ENCODE measurements around the gene SULF2.

SULF2 gene

DNA sequence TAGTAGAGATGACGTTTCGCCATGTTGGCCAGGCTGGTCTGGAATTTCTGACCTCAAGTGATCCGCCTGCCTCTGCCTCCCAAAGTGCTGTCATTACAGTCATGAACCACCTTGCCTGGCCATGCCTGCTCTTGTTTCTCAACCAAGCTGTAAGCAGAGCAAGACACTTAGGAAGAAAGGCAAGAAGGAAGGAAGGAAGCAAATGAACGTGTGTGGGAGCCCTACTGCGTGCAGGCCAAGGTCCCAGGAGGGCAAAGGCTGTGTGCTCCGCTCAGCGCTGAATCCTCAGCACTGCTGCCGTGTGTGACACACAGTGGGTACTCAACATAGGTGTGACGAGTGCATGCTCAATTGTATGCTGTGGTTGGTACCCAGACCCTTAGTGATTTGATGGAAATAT, 47.4 kb downstream of the SULF2 start:
- DNase-seq (ENCODE audit: low read depth in 3 of 3) = no peak

DNA sequence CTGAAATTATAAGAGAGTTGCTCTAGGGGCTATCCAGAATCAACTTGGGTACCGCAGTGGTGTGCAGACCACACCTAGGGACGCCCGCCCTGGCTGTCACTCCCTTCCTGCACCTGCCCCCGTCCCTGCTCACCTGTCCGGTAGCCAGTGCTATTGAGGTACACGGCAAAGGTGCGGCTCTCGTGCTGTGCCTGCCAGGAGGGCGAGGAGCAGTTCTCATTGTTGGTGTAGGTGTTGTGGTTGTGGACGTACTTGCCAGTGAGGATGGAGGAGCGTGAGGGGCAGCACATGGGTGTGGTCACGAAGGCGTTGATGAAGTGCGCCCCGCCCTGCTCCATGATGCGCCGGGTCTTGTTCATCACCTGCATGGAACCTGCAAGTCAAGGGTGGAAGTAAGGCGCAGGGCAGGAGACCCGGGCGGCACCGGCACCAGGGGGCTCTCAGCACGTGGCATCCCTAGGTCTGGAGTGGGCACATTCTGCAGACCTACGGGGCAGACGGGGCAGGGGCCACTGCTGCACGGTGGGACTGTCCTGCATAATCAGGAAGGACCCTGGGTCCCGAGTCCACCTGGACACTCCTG, 48.6 kb downstream of the SULF2 start:
- DNase-seq (ENCODE audit: low read depth in 3 of 3) = no peak

DNA sequence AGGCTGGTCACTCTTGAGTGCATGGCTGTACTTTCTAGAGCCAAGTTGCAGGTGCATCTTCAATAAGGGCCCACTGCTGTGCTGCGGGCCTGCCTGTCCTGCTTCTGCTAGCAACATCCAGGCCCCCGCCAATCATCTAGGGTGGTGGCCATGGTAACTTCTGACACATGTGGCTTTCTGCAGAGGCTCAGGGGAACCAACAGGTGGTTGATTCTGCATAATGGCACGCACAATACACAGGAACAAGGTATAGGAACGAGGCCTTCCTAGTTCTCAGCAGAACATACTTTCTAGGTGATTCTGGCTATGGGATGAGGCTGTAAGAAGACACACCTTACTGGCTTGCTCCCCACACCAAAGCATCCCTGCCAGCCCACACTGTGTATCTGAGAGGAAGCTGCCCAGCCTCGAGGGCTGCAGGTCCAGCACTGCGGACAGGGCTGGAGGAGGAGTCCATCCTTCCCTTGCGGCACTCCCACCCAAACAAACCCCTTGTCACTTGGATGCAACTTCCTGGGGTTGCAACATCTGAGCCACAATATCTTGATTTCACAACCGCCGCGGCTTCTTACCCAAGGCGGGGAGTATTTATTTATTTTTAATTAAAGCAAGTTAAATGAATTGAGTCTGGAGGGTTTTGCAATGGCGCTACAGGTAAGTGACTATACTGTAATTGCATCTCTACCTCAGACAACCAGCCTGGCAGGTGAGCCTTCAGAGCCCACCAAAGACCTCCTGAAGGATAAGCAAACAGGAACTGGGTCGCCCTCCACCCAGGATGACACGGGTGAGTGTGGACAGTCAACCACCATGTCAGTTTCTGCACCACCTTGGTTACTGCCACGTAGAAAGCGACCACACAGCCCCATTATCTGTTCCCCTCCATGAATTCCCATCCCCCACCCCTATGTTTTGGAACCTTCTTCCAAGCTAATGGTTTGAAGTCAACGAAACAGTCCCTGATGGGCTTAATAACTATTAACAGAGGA, 49.6 kb downstream of the SULF2 start:
- no peak for DNase-seq (ENCODE audit: low read depth in 3 of 3)

DNA sequence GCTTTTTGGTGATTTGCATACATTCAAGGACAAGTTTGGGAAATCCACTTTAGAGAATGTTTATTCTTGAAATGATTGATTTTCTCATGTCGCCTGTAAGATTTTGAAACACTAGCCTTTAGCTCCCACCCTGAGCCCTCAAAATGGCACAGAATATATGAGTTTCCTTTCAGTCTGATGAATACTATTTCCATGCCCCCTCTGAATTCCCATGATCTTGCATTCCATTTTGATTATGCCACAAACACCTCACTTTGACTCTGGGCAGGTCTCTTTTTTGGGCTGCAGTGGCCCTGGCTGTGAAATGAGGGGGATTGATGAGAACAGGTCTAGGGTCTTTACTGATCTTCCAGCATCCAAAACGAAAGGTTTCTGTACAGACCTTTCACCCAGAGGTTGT, 50.4 kb downstream of the SULF2 start:
- no peak for DNase-seq (ENCODE audit: low read depth in 3 of 3)

- DNase-seq (ENCODE audit: low read depth in 3 of 3) = no peak
Measured at GRCh38 chr20:47733892-47734291, 51.4 kb downstream of the SULF2 start.

DNA sequence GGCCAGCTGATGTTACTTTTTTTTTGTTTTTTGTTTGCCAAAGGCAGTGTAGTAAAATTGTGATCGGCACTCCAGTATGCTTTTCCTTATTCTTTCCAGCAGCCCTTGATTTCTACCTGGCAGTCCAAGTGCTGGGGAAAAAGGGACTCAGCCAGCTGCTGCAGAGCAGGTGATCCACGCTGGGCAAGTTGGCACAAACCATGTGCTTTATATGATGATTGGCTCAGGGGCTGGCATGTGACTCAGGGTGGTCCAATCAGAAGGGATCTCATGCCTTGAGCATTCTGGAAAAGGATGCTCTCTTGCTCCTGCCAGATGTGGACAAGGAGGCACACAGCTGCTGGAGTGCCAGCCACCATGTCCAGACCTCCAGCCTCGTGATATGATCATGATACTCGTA, 54.5 kb downstream of the SULF2 start:
- DNase-seq (ENCODE audit: low read depth in 3 of 3) = no peak

DNA sequence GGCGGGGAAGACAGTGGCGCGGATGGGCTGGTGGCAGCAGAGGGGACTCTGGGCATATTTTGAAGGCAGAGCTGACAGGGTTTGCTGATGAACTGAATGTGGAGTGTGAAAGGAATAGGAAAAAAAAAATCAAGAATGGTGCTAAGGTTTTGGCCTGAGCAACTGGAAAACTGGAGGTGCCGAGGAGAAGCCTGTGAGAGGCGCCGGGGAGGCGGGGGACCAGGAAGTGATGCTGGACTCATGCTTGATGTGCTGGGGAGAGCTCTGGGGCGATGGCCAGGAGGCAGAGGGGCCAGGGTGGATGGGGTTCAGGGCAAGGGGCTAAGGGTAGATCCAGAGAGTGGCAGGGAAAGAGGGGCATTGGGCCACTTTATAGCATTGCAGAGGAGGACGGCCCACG, 55.8 kb downstream of the SULF2 start:
- no peak for DNase-seq (ENCODE audit: low read depth in 3 of 3)

DNA sequence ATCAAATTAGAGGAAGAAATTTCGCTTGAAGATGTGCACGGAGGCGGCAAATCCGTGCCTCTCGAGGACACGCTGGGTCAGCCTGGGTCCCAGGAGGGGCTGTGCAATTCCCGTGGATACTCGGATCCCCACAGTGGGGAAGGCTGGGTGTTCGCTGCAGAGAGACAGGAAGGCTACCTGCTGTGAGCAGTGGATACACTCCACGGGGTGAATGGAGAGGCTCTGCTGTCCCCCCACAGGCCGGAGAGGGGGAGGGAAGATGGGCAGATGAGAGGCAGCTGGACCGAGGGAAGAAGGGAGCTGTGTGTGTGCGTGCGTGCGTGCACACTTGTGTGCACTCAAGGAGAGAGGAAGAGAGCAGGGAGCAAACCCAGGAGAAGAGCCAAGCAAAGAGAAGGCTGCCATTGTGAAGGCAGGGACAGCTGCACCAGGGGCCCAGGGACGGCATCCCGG, 57.3 kb downstream of the SULF2 start:
- DNase-seq (ENCODE audit: low read depth in 3 of 3) = no peak

- DNase-seq (ENCODE audit: low read depth in 3 of 3) = peak; percentile 36 to 68 (median 65)
Measured at GRCh38 chr20:47727170-47727880, 58.0 kb downstream of the SULF2 start.

DNA sequence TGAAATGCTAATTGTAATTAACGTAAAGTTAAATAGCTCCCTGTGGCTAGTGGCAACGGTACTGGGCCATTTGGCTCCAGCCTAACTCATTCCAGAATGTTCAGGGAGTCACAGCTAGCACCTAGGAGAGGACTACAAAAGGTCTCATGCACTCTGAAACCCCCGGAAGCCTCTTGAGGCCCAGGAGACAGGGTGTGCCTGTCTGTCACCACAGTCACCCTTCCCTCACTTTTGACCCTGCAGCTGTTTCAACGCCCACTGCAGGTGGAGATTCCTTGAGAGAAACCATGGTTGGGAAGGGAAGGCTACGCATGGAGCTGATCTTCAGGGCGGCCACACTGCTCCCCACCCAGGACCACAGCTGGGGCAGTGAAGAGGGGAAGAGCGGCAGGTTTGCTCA, 58.6 kb downstream of the SULF2 start:
- no peak for DNase-seq (ENCODE audit: low read depth in 3 of 3)

DNA sequence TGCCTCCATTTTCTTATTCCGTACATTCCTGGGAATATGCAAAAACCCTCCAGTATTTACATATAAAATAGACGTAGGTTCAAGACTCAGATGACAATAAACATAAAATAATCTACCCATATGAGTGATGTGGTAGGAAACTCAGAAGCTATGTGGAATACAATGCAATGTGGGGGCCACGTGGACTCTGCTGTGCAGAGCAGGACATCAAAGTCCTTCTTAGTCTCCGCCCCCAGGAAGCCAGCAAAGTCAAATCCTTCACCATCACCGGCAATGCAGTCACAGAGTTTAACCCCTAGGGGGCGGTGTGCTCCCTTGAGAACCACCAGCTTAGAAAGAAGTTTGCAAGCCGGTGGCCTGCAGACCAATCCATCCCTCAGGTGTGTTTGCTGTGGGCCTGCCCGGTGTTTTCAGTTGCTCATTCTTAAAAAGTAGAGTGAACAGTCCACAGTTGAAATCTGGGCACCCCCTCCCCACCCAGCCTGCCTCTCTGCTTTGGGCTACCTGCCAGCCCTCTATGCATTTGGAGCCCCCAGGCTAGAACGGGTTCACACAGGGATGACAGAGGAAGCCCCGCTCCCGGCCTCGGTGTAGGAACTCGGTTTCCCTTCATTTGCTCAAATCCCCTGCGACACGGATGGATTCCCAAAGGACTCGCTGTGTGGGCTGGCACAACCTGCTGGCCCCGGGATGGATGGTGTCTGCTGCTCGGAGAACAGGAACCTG, 59.9 kb downstream of the SULF2 start:
- DNase-seq (ENCODE audit: low read depth in 3 of 3) = peak; percentile 66 to 80 (median 70)

- DNase-seq (ENCODE audit: low read depth in 3 of 3) = no peak
Measured at GRCh38 chr20:47724910-47725247, 60.4 kb downstream of the SULF2 start.

GRCh38 chr20:47724396-47724795, 60.9 kb downstream of the SULF2 start:
- DNase-seq (ENCODE audit: low read depth in 3 of 3) = no peak

DNA sequence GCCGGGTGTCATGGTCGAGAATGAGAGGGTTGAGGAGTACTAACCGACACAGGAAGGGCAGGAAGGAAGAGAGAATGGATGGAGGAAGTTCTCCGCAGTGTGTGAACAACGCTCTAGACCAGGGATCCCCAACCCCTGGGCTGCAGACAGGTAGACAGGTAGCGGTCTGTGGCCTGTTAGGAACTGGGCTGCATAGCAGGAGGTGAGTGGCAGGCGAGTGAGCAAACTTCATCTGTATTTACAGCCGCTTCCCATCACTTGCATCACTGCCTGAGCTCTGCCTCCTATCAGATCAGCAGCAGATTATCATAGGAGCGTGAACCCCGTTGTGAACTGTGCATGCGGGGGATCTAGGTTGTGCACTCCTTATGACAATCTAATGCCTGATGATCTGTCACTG, 62.0 kb downstream of the SULF2 start:
- DNase-seq (ENCODE audit: low read depth in 3 of 3) = no peak

DNA sequence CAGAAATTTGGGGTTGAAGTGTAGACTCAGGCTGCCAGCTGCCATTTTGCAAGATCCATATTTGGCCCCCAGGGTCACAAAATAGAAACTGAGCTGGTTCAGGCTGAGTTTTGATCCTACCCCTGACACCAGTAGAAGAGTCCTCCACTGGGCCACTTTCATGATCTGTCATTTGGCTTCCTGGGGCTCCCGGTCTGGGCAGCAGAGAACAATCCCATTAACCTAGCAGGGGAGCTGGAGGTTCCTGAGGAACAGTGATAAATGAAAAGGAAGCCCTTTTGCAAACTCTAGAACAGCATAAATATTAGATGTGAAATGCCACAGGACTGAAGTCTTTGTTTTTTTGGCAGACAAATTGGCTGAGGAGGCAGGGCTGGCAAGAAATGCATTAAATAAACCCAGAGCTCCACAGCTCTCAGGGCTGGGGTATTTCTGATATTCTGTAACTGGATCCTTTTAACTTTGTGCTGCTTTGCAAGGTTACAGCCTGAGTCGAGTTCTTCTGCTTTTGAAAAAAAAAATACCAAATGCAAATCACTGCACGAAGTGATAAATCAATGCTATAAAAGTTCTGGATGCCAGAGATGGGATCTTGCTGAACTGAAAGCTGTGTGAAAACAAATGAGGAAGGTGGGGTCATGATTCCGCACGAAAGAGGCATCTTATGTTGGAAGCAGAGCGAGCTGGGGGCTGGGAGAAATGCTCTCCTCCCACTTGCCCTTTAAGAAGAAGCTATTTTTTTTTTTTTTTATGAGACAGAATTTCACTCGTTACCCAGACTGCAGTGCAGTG, 64.4 kb downstream of the SULF2 start:
- no peak for DNase-seq (ENCODE audit: low read depth in 3 of 3)

DNA sequence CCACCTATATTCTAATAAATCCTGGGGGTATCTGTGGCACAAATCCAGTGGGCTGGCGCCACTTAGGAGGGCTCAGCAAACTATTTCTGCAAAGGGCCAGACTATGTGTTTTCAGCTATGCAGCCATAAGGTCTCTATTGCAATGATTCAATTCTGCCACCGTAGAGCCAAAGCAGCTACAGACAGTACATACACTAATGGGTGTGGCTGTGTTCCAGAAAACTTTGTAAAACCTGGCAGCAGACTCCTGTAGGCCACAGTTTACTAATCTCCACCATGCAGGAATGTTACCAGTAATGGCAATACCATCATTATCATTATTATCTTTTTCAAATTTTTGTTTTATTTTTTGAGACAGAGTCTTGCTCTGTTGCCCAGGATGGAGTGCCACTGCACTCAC, 65.7 kb downstream of the SULF2 start:
- DNase-seq (ENCODE audit: low read depth in 3 of 3) = no peak

DNA sequence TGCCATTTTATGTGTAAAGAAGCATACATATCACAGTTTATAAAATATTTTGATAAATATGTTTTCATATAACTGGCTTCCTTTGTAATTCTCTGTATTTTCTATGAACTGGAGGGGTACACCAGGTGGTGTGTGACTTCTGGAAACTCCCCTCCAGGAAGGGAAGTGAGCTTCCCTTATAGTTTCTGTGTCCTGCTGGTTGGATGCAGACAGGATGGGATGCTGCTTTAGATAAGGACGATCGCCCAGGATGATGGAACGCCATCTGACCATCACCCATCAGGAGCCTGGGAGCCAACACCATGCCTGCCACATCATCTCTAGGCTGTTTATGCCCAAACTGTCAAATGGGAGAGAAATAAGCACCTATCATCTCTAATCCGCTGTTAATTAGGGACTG, 66.1 kb downstream of the SULF2 start:
- DNase-seq (ENCODE audit: low read depth in 3 of 3) = no peak

- no peak for DNase-seq (ENCODE audit: low read depth in 3 of 3)
Measured at GRCh38 chr20:47718398-47718797, 66.9 kb downstream of the SULF2 start.

- no peak for DNase-seq (ENCODE audit: low read depth in 3 of 3)
Measured at GRCh38 chr20:47717421-47717820, 67.9 kb downstream of the SULF2 start.

GRCh38 chr20:47713878-47714450, 71.3 kb downstream of the SULF2 start:
- DNase-seq (ENCODE audit: low read depth in 3 of 3) = no peak

GRCh38 chr20:47713163-47713562, 72.1 kb downstream of the SULF2 start:
- DNase-seq (ENCODE audit: low read depth in 3 of 3) = no peak
